Trophoblast cell (in vitro differentiated cells and primary cell): Measurements from ENCODE around the gene XRCC1.

ENCODE experiments used
- DNase-seq, 2 donors: peaks; one replicate each; pipeline ENCODE4 v3.0.0-alpha.2; 2016
- H2AFZ ChIP-seq: 2 replicates; pipeline ENCODE4 v1.6.1; 2013; ENCODE audit warnings: low read length, moderate library complexity, mild to moderate bottlenecking; ENCODE audit not compliant: insufficient read depth, poor library complexity
- H2AK5ac ChIP-seq: 2 replicates; pipeline ENCODE4 v1.6.1; 2013; ENCODE audit warnings: mild to moderate bottlenecking, low read length
- H2BK120ac ChIP-seq: 2 replicates; pipeline ENCODE4 v1.6.1; 2013; ENCODE audit warnings: low read length, mild to moderate bottlenecking, moderate library complexity; ENCODE audit not compliant: insufficient read depth, poor library complexity
- H2BK12ac ChIP-seq: 2 replicates; pipeline ENCODE4 v1.6.1; 2013; ENCODE audit warnings: mild to moderate bottlenecking, low read length, moderate library complexity
- H2BK5ac ChIP-seq: 2 replicates; pipeline ENCODE4 v1.6.1; 2013; ENCODE audit warnings: low read length, low read depth, moderate library complexity, mild to moderate bottlenecking; ENCODE audit not compliant: poor library complexity
- H3K14ac ChIP-seq: 2 replicates; pipeline ENCODE4 v1.6.1; 2013; ENCODE audit warnings: mild to moderate bottlenecking, low read length
- H3K18ac ChIP-seq: 2 replicates; pipeline ENCODE4 v1.6.1; 2013; ENCODE audit warnings: mild to moderate bottlenecking, low read length
- H3K23ac ChIP-seq: 2 replicates; pipeline ENCODE4 v1.6.1; 2013; ENCODE audit warnings: low read length
- H3K27ac ChIP-seq: 2 replicates; pipeline ENCODE4 v1.5.1; 2013; ENCODE audit warnings: low read depth, mild to moderate bottlenecking, inconsistent platforms, low read length, moderate library complexity
- H3K27me3 ChIP-seq: 2 replicates; pipeline ENCODE4 v1.6.1; 2013; ENCODE audit warnings: inconsistent platforms, mild to moderate bottlenecking, low read length, moderate library complexity; ENCODE audit not compliant: insufficient read depth
- H3K36me3 ChIP-seq, 2 experiments: 1 replicate in 1 of 2; 2 replicates in 1 of 2; pipeline ENCODE4 v1.6.1; 2013; ENCODE audit warnings: low read length in 2 of 2, mild to moderate bottlenecking in 2 of 2, moderate library complexity in 1 of 2; ENCODE audit not compliant: insufficient read depth in 2 of 2, control insufficient read depth in 1 of 2
- H3K4ac ChIP-seq: 2 replicates; pipeline ENCODE4 v1.6.1; 2013; ENCODE audit warnings: low read depth, mild to moderate bottlenecking, low read length, moderate library complexity
- H3K4me1 ChIP-seq, 2 experiments: 1 replicate in 1 of 2; 2 replicates in 1 of 2; pipeline ENCODE4 v1.6.1; 2013; ENCODE audit warnings: low read length in 2 of 2, mild to moderate bottlenecking in 2 of 2, moderate library complexity in 1 of 2; ENCODE audit not compliant: insufficient read depth in 2 of 2, control insufficient read depth in 1 of 2
- H3K4me2 ChIP-seq: 2 replicates; pipeline ENCODE4 v1.6.1; 2013; ENCODE audit warnings: inconsistent platforms, mild to moderate bottlenecking, low read length, moderate library complexity
- H3K4me3 ChIP-seq: 2 replicates; pipeline ENCODE4 v1.5.1; 2013; ENCODE audit warnings: mild to moderate bottlenecking, low read depth, low read length, inconsistent platforms
- H3K79me1 ChIP-seq: one replicate; pipeline ENCODE4 v1.6.1; 2013; ENCODE audit warnings: low read length
- H3K79me2 ChIP-seq: 2 replicates; pipeline ENCODE4 v1.6.1; 2013; ENCODE audit warnings: low read length, mild to moderate bottlenecking; ENCODE audit not compliant: control insufficient read depth, insufficient read depth, poor library complexity
- H3K9ac ChIP-seq: 2 replicates; pipeline ENCODE4 v1.6.1; 2013; ENCODE audit warnings: mild to moderate bottlenecking, low read length
- H3K9me3 ChIP-seq: 2 replicates; pipeline ENCODE4 v1.6.1; 2013; ENCODE audit warnings: low read depth, mild to moderate bottlenecking, control low read depth, inconsistent platforms, low read length; ENCODE audit not compliant: insufficient read depth
- H4K12ac ChIP-seq: 2 replicates; pipeline ENCODE4 v1.6.1; 2013; ENCODE audit warnings: low read depth, mild to moderate bottlenecking, low read length, moderate library complexity
- H4K8ac ChIP-seq: 2 replicates; pipeline ENCODE4 v1.6.1; 2013; ENCODE audit warnings: low read depth, mild to moderate bottlenecking, low read length, moderate library complexity
- H4K91ac ChIP-seq: one replicate; pipeline ENCODE4 v1.6.1; 2013; ENCODE audit warnings: low read depth, mild to moderate bottlenecking, low read length, moderate library complexity
- WGBS: extraction: QIAGEN DNeasy Blood & Tissue Kit; methylation state at CpG from one replicate; pipeline ENCODE4 v1.1.7; 2013; ENCODE audit warnings: missing lambda C conversion rate; ENCODE audit not compliant: insufficient read length, insufficient coverage; ENCODE audit errors: extremely low coverage; 5-methylcytosine and 5-hydroxymethylcytosine counted together

Gene XRCC1

DNA sequence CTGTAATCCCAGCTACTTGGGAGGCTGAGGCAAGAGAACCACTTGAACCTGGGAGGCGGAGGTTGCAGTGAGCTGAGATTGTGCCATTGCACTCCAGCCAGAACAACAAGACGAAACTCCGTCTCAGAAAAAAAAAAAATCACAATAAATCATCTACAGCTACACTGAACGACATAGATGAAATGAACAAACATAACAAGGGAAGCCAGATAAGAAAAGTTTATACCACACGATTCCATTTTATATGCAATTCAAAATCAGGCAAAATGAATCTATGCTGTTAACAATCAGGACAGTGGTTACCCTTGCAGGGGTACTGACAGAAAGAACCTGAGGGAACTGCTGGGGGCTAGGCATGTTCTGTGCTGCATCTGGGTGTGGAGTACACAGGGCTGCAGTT lies 5.7 kb downstream of the XRCC1 start:
- Histone ChIP-seq H3K79me2 (no peaks in the 10 kb centered on the region), H3K27ac (no peak overlapping the region), H3K9ac (no peak overlapping the region), H4K91ac (no peak overlapping the region), H3K23ac (no peak overlapping the region), H3K4me1 (peaks cover 0 to 4% of the 10 kb centered on the region in 2 experiments), H3K4me3 (no peak overlapping the region), H3K18ac (no peak overlapping the region), H2AFZ (no peak overlapping the region), H3K9me3 (no peaks in the 10 kb centered on the region), H3K4me2 (no peak overlapping the region), H2AK5ac (no peak overlapping the region), H2BK120ac (no peak overlapping the region), H3K4ac (no peak overlapping the region), H3K36me3 (peaks cover 2 to 9% of the 10 kb centered on the region in 2 experiments), H4K12ac (no peak overlapping the region), H2BK12ac (no peak overlapping the region), H3K14ac (no peak overlapping the region), H3K79me1 (no peaks in the 10 kb centered on the region), H3K27me3 (no peaks in the 10 kb centered on the region), H4K8ac (no peak overlapping the region), H2BK5ac (no peak overlapping the region)
- no peak for DNase-seq
- no CpG with 5 or more reads among the region's 5 CpGs for WGBS

- Histone ChIP-seq H3K9me3 (no peaks in the 10 kb centered on the region), H3K4ac (no peak overlapping the region), H3K27ac (no peak overlapping the region), H4K12ac (no peak overlapping the region), H3K4me3 (no peak overlapping the region), H4K91ac (no peak overlapping the region), H3K79me1 (no peaks in the 10 kb centered on the region), H3K36me3 (peaks cover 21 to 30% of the 10 kb centered on the region in 2 experiments), H3K4me1 (no peaks in the 10 kb centered on the region), H2BK120ac (no peak overlapping the region), H3K23ac (no peak overlapping the region), H3K14ac (no peak overlapping the region), H3K27me3 (no peaks in the 10 kb centered on the region), H2AFZ (no peak overlapping the region), H3K79me2 (no peaks in the 10 kb centered on the region), H2BK5ac (no peak overlapping the region), H2AK5ac (no peak overlapping the region), H2BK12ac (no peak overlapping the region), H3K4me2 (no peak overlapping the region), H3K9ac (no peak overlapping the region), H4K8ac (no peak overlapping the region), H3K18ac (no peak overlapping the region)
- WGBS, result no CpG with 5 or more reads among the region's 9 CpGs
- DNase-seq, result peak in 1 of 2 donors; percentile 34
Observed at GRCh38 chr19:43564800-43565199, 10.5 kb downstream of the XRCC1 start.

GRCh38 chr19:43563816-43564457 lies 11.4 kb downstream of the XRCC1 start:
- Histone ChIP-seq H2BK12ac (no peak overlapping the region), H3K79me1 (no peaks in the 10 kb centered on the region), H2BK5ac (no peak overlapping the region), H3K23ac (no peak overlapping the region), H3K9me3 (no peaks in the 10 kb centered on the region), H2BK120ac (no peak overlapping the region), H2AK5ac (no peak overlapping the region), H3K4me2 (no peak overlapping the region), H3K18ac (no peak overlapping the region), H3K79me2 (no peaks in the 10 kb centered on the region), H3K27ac (no peak overlapping the region), H4K91ac (no peak overlapping the region), H4K8ac (no peak overlapping the region), H3K14ac (no peak overlapping the region), H3K4me1 (no peaks in the 10 kb centered on the region), H3K4me3 (no peak overlapping the region), H2AFZ (no peak overlapping the region), H3K4ac (no peak overlapping the region), H3K36me3 (peaks cover 22 to 30% of the 10 kb centered on the region in 2 experiments), H4K12ac (no peak overlapping the region), H3K27me3 (no peaks in the 10 kb centered on the region), H3K9ac (no peak overlapping the region)
- no peak for DNase-seq
- whole genome bisulfite sequencing, result no CpG with 5 or more reads among the region's 10 CpGs

DNA sequence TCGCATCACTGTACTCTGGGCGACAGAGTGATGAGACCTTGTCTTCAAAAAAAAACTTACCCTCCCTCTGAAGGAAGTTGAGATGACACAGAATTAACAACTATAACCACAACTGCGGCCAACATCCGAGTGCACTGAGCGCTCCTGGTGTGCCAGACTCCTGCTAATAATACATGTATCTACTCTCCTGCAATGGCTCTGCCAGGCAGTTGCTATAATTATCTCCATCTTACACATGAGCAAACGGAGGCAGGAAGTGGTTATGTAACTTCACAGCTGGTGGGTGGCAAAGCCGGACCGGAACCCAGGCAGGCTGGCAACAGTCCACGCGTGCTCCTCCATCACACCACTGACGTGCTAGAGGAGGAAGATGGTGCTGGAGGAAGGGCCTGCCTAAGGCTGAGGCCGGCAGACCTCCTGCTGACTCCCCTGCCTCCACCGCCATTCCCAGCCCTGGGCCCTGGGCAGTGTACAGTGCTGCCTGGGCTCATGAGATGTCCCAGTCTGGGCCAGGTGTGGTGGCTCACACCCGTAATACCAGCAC lies 12.6 kb downstream of the XRCC1 start:
- Histone ChIP-seq H2AFZ (no peak overlapping the region), H3K4me3 (no peak overlapping the region), H3K9me3 (no peaks in the 10 kb centered on the region), H3K14ac (no peak overlapping the region), H3K27me3 (no peaks in the 10 kb centered on the region), H3K27ac (no peak overlapping the region), H3K9ac (no peak overlapping the region), H2AK5ac (no peak overlapping the region), H3K4ac (no peak overlapping the region), H3K79me2 (no peaks in the 10 kb centered on the region), H4K12ac (no peak overlapping the region), H3K18ac (no peak overlapping the region), H2BK120ac (no peak overlapping the region), H4K8ac (no peak overlapping the region), H2BK12ac (no peak overlapping the region), H2BK5ac (no peak overlapping the region), H3K36me3 (peaks cover 25 to 32% of the 10 kb centered on the region in 2 experiments), H3K4me2 (no peak overlapping the region), H4K91ac (no peak overlapping the region), H3K79me1 (no peaks in the 10 kb centered on the region), H3K4me1 (no peaks in the 10 kb centered on the region), H3K23ac (no peak overlapping the region)
- DNase-seq, result peak; percentile 44 to 54
- WGBS, result no CpG with 5 or more reads among the region's 14 CpGs
